H1 (cell line): Measurements from ENCODE around the gene CTNNBL1. TPM values are rescaled to one million over a fixed set of nuclear protein-coding genes. Genes with fewer than 3 reads are reported as not detected.

Experiments
- ASH2L ChIP-seq: fragments of 200-600, 300-600 bp; sonication (generic); IDR thresholded peaks from one replicate; pipeline ENCODE4 v1.7.1; 2017; ENCODE audit warnings: low read length
- EGR1 ChIP-seq: IDR thresholded peaks from 2 replicates; pipeline ENCODE4 v1.6.1; 2011; ENCODE audit warnings: low read depth, low read length, borderline replicate concordance
- KDM1A ChIP-seq: fragments of 200-600, 300-600 bp; sonication (generic); IDR thresholded peaks from 2 replicates; pipeline ENCODE4 v1.7.1; 2016; ENCODE audit warnings: mild to moderate bottlenecking, low read length, borderline replicate concordance
- RBBP5 ChIP-seq: IDR thresholded peaks from 2 replicates; pipeline ENCODE4 v1.7.1; 2012; ENCODE audit warnings: low read depth, mild to moderate bottlenecking, inconsistent platforms, low read length, moderate library complexity, borderline replicate concordance
- SIRT6 ChIP-seq: IDR thresholded peaks from one replicate; pipeline ENCODE4 v1.7.1; 2012; ENCODE audit warnings: low read length, inconsistent platforms
- TCF12 ChIP-seq: IDR thresholded peaks from 2 replicates; pipeline ENCODE4 v1.6.1; 2011; ENCODE audit warnings: low read depth, mild to moderate bottlenecking, low read length
- polyA plus RNA-seq, 7 experiments: library from polyadenylated mRNA; depleted of rRNA in 3 of 7; stranded (reverse) in 5 of 7; unstranded in 2 of 7; fragments of >200 nt in 5 of 7; fragments of 200-250 nt in 2 of 7; gene quantifications; 1 replicate in 5 of 7; 2 replicates in 1 of 7; 4 replicates in 1 of 7; pipeline versions ENCODE4 v1.2.1 to v1.2.3, GENCODE V29; 2011 to 2013; ENCODE audit warnings: missing spikeins in 2 of 7, mixed read lengths in 2 of 7
- total RNA-seq: library from RNA; stranded (reverse); fragmentation: NEBNext Ultra II Directional; extraction: Animal tissue kit (Norgen Biotek cat#: 25700); gene quantifications from 2 replicates; pipeline ENCODE4 v1.2.1, GENCODE V29; 2021
- TF ChIP-seq, protein P1 (sequence below): fragments of 300-600 bp; sonication (generic); IDR thresholded peaks from 2 replicates; pipeline ENCODE4 v1.7.1; 2012; ENCODE audit warnings: low read length, moderate library complexity, mild to moderate bottlenecking, inconsistent platforms; ENCODE audit not compliant: insufficient replicate concordance
- TF ChIP-seq, protein P2 (sequence below): IDR thresholded peaks from 2 replicates; pipeline ENCODE4 v1.6.1; 2012; ENCODE audit warnings: inconsistent platforms

CTNNBL1 gene
- total and polyA plus RNA-seq, 2 of the 8 experiments (the other 6 are each of a cell fraction or from before 2014, with no cell fraction given): 19.6 to 81.6 TPM

DNA sequence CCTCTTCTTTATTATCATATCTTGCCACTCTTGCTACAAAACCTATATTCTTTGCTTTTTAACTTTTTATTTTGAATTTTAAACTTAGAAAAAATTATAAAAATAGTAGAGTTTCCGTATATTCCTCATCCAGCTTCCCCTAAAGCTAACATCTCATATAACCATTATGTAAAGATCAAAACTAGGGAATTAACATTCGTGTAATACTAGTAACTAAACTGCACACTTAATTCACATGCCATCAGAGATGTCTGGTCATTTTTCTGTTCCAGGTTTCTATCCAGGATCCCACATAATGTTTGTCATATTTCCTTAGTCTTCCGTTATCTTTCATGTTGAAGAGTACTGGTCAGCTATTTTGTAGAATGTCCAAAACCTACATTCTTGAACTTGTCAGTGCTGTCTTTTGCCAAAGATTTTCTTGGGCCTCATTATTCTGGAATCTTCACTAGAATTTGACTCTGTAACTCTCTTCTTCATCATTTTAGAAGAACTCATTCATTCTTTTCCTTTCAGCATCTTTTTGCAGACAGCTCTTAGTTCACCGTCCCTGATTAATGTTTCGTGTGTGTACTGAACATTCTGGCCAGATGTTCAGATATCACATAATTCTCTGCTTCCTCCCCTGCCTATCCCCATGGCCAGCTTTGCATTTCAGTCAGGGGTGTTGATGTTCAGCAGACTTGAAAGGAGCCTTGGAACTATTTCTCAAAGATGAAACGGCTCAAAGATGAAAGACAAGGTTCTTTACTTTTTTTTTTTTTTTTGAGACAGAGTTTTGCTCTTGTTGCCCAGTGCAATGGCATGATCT, 9.4 kb downstream of the CTNNBL1 start (continued):
- TF ChIP-seq, protein P1, sequence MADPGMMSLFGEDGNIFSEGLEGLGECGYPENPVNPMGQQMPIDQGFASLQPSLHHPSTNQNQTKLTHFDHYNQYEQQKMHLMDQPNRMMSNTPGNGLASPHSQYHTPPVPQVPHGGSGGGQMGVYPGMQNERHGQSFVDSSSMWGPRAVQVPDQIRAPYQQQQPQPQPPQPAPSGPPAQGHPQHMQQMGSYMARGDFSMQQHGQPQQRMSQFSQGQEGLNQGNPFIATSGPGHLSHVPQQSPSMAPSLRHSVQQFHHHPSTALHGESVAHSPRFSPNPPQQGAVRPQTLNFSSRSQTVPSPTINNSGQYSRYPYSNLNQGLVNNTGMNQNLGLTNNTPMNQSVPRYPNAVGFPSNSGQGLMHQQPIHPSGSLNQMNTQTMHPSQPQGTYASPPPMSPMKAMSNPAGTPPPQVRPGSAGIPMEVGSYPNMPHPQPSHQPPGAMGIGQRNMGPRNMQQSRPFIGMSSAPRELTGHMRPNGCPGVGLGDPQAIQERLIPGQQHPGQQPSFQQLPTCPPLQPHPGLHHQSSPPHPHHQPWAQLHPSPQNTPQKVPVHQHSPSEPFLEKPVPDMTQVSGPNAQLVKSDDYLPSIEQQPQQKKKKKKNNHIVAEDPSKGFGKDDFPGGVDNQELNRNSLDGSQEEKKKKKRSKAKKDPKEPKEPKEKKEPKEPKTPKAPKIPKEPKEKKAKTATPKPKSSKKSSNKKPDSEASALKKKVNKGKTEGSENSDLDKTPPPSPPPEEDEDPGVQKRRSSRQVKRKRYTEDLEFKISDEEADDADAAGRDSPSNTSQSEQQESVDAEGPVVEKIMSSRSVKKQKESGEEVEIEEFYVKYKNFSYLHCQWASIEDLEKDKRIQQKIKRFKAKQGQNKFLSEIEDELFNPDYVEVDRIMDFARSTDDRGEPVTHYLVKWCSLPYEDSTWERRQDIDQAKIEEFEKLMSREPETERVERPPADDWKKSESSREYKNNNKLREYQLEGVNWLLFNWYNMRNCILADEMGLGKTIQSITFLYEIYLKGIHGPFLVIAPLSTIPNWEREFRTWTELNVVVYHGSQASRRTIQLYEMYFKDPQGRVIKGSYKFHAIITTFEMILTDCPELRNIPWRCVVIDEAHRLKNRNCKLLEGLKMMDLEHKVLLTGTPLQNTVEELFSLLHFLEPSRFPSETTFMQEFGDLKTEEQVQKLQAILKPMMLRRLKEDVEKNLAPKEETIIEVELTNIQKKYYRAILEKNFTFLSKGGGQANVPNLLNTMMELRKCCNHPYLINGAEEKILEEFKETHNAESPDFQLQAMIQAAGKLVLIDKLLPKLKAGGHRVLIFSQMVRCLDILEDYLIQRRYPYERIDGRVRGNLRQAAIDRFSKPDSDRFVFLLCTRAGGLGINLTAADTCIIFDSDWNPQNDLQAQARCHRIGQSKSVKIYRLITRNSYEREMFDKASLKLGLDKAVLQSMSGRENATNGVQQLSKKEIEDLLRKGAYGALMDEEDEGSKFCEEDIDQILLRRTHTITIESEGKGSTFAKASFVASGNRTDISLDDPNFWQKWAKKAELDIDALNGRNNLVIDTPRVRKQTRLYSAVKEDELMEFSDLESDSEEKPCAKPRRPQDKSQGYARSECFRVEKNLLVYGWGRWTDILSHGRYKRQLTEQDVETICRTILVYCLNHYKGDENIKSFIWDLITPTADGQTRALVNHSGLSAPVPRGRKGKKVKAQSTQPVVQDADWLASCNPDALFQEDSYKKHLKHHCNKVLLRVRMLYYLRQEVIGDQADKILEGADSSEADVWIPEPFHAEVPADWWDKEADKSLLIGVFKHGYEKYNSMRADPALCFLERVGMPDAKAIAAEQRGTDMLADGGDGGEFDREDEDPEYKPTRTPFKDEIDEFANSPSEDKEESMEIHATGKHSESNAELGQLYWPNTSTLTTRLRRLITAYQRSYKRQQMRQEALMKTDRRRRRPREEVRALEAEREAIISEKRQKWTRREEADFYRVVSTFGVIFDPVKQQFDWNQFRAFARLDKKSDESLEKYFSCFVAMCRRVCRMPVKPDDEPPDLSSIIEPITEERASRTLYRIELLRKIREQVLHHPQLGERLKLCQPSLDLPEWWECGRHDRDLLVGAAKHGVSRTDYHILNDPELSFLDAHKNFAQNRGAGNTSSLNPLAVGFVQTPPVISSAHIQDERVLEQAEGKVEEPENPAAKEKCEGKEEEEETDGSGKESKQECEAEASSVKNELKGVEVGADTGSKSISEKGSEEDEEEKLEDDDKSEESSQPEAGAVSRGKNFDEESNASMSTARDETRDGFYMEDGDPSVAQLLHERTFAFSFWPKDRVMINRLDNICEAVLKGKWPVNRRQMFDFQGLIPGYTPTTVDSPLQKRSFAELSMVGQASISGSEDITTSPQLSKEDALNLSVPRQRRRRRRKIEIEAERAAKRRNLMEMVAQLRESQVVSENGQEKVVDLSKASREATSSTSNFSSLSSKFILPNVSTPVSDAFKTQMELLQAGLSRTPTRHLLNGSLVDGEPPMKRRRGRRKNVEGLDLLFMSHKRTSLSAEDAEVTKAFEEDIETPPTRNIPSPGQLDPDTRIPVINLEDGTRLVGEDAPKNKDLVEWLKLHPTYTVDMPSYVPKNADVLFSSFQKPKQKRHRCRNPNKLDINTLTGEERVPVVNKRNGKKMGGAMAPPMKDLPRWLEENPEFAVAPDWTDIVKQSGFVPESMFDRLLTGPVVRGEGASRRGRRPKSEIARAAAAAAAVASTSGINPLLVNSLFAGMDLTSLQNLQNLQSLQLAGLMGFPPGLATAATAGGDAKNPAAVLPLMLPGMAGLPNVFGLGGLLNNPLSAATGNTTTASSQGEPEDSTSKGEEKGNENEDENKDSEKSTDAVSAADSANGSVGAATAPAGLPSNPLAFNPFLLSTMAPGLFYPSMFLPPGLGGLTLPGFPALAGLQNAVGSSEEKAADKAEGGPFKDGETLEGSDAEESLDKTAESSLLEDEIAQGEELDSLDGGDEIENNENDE: no peak
- TF ChIP-seq TCF12 (no peak), SIRT6 (no peak), ASH2L (no peak), RBBP5 (no peak), KDM1A (no peak), EGR1 (no peak)
- TF ChIP-seq, protein P2, sequence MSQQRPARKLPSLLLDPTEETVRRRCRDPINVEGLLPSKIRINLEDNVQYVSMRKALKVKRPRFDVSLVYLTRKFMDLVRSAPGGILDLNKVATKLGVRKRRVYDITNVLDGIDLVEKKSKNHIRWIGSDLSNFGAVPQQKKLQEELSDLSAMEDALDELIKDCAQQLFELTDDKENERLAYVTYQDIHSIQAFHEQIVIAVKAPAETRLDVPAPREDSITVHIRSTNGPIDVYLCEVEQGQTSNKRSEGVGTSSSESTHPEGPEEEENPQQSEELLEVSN: no peak
